SK-N-SH (cell line): Measurements from ENCODE around the gene SHQ1.

Experiments
- EP300 ChIP-seq, 2 experiments: IDR thresholded peaks; 2 replicates each; pipeline versions ENCODE4 v1.4.0 to v1.6.1; 2012; ENCODE audit warnings: borderline replicate concordance in 1 of 2, low read depth in 1 of 2, low read length in 1 of 2
- EZH2phosphoT487 ChIP-seq: fragments of 200-600 bp; sonication (generic); IDR thresholded peaks from 2 replicates; pipeline ENCODE4 v1.6.1; 2017; ENCODE audit warnings: low read depth, mixed run types, mild to moderate bottlenecking, antibody characterized with exemption, moderate library complexity, borderline replicate concordance
- FOXM1 ChIP-seq: IDR thresholded peaks from 2 replicates; pipeline ENCODE4 v1.4.0; 2012; ENCODE audit warnings: low read depth, mild to moderate bottlenecking
- MXI1 ChIP-seq: IDR thresholded peaks from 2 replicates; pipeline ENCODE4 v1.6.1; 2012; ENCODE audit warnings: mild to moderate bottlenecking, low read depth, low read length, improper control_type of control experiment
- POLR2AphosphoS5 ChIP-seq: IDR thresholded peaks from 2 replicates; pipeline ENCODE4 v1.6.1; 2012; ENCODE audit warnings: low read depth, low read length
- RCOR1 ChIP-seq: fragments of 150-350 bp; IDR thresholded peaks from 2 replicates; pipeline ENCODE4 v1.6.1; 2017; ENCODE audit warnings: antibody characterized with exemption, low read length
- SMC3 ChIP-seq: IDR thresholded peaks from 2 replicates; pipeline ENCODE4 v1.6.1; 2012; ENCODE audit warnings: low read depth, low read length, improper control_type of control experiment
- TAF1 ChIP-seq: IDR thresholded peaks from 2 replicates; pipeline ENCODE4 v1.6.1; 2012; ENCODE audit warnings: low read depth, mild to moderate bottlenecking, low read length, moderate library complexity, borderline replicate concordance
- TCF12 ChIP-seq: IDR thresholded peaks from 2 replicates; pipeline ENCODE4 v1.4.0; 2012
- YY1 ChIP-seq: IDR thresholded peaks from 2 replicates; pipeline ENCODE4 v1.4.0; 2012; ENCODE audit warnings: low read depth, mild to moderate bottlenecking
- TF ChIP-seq, protein P1 (sequence below): IDR thresholded peaks from 2 replicates; pipeline ENCODE4 v1.6.1; 2012; ENCODE audit warnings: mild to moderate bottlenecking, low read depth, low read length, moderate library complexity
- TF ChIP-seq, protein P2 (sequence below): fragments of 200-600 bp; sonication (generic); IDR thresholded peaks from 2 replicates; pipeline ENCODE4 v1.6.1; 2017; ENCODE audit warnings: antibody characterized with exemption, mild to moderate bottlenecking, moderate library complexity
- TF ChIP-seq, protein P3 (sequence below): fragments of 150-350 bp; IDR thresholded peaks from 2 replicates; pipeline ENCODE4 v1.6.1; 2017; ENCODE audit warnings: antibody characterized with exemption, low read length, low read depth, borderline replicate concordance

DNA sequence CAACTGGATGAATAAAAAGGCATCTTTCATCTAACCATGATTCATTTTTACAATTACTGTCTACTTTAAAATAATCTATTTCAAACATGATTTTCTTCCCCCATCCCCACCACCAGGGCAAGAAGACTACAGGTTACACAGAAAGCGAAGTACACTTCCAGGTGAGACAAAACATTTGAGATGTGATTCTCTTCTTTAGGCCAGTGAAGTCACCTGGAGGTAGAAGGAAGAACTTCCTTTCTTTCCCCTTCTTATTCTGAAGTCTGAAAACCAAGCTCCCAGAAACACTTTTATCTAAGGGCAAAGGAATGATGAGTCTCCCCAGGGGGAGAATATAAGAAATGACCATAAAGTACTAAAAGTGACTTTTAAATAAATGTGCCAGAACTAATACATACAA, 36.7 kb downstream of the SHQ1 start:
- TF ChIP-seq RCOR1 = no peak
- TF ChIP-seq, protein P1, sequence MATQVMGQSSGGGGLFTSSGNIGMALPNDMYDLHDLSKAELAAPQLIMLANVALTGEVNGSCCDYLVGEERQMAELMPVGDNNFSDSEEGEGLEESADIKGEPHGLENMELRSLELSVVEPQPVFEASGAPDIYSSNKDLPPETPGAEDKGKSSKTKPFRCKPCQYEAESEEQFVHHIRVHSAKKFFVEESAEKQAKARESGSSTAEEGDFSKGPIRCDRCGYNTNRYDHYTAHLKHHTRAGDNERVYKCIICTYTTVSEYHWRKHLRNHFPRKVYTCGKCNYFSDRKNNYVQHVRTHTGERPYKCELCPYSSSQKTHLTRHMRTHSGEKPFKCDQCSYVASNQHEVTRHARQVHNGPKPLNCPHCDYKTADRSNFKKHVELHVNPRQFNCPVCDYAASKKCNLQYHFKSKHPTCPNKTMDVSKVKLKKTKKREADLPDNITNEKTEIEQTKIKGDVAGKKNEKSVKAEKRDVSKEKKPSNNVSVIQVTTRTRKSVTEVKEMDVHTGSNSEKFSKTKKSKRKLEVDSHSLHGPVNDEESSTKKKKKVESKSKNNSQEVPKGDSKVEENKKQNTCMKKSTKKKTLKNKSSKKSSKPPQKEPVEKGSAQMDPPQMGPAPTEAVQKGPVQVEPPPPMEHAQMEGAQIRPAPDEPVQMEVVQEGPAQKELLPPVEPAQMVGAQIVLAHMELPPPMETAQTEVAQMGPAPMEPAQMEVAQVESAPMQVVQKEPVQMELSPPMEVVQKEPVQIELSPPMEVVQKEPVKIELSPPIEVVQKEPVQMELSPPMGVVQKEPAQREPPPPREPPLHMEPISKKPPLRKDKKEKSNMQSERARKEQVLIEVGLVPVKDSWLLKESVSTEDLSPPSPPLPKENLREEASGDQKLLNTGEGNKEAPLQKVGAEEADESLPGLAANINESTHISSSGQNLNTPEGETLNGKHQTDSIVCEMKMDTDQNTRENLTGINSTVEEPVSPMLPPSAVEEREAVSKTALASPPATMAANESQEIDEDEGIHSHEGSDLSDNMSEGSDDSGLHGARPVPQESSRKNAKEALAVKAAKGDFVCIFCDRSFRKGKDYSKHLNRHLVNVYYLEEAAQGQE = no peak
- no peak for TF ChIP-seq FOXM1
- TF ChIP-seq, protein P2, sequence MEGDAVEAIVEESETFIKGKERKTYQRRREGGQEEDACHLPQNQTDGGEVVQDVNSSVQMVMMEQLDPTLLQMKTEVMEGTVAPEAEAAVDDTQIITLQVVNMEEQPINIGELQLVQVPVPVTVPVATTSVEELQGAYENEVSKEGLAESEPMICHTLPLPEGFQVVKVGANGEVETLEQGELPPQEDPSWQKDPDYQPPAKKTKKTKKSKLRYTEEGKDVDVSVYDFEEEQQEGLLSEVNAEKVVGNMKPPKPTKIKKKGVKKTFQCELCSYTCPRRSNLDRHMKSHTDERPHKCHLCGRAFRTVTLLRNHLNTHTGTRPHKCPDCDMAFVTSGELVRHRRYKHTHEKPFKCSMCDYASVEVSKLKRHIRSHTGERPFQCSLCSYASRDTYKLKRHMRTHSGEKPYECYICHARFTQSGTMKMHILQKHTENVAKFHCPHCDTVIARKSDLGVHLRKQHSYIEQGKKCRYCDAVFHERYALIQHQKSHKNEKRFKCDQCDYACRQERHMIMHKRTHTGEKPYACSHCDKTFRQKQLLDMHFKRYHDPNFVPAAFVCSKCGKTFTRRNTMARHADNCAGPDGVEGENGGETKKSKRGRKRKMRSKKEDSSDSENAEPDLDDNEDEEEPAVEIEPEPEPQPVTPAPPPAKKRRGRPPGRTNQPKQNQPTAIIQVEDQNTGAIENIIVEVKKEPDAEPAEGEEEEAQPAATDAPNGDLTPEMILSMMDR = no peak
- TF ChIP-seq POLR2AphosphoS5 = no peak
- no peak for TF ChIP-seq EP300 (IDR thresholded peaks at IDR 0.05; ENCODE audit: borderline replicate concordance in 1 of 2, low read depth in 1 of 2, low read length in 1 of 2)
- TF ChIP-seq YY1 = no peak
- no peak for TF ChIP-seq EZH2phosphoT487
- TF ChIP-seq TAF1 = no peak
- no peak for TF ChIP-seq MXI1
- TF ChIP-seq TCF12 = no peak
- no peak for TF ChIP-seq SMC3
- TF ChIP-seq, protein P3, sequence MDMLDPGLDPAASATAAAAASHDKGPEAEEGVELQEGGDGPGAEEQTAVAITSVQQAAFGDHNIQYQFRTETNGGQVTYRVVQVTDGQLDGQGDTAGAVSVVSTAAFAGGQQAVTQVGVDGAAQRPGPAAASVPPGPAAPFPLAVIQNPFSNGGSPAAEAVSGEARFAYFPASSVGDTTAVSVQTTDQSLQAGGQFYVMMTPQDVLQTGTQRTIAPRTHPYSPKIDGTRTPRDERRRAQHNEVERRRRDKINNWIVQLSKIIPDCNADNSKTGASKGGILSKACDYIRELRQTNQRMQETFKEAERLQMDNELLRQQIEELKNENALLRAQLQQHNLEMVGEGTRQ = no peak
